Testis (tissue), 3 donors: Measurements from ENCODE around the gene NME9. TPM values are rescaled to one million over a fixed set of nuclear protein-coding genes. Genes with fewer than 3 reads are reported as not detected.

Experiments
- DNase-seq: peaks from one replicate; pipeline ENCODE4 v3.0.0-alpha.2; 2019
- H3K27ac ChIP-seq, 2 donors: fragments of 200-600 bp; sonication (generic); one replicate each; pipeline ENCODE4 v1.5.1; 2019
- H3K27me3 ChIP-seq: fragments of 200-600 bp; sonication (generic); one replicate; pipeline ENCODE4 v1.5.1; 2019
- H3K36me3 ChIP-seq: fragments of 200-600 bp; sonication (generic); one replicate; pipeline ENCODE4 v1.5.1; 2017; ENCODE audit warnings: low read depth; ENCODE audit errors: missing control alignments
- H3K4me1 ChIP-seq: fragments of 200-600 bp; sonication (generic); one replicate; pipeline ENCODE4 v1.5.1; 2019
- H3K4me3 ChIP-seq, 2 donors: fragments of 200-600 bp; sonication (generic); one replicate each; pipeline ENCODE4 v1.5.1; 2017 to 2019
- H3K9me3 ChIP-seq: fragments of 200-600 bp; sonication (generic); one replicate; pipeline ENCODE4 v1.5.1; 2017
- CTCF ChIP-seq, 3 experiments: fragments of 450-650 bp in 2 of 3; fragments of 200-600 bp in 1 of 3; sonication (generic) in 1 of 3; IDR thresholded peaks; one replicate each; pipeline ENCODE4 v1.5.1; 2016 to 2019; ENCODE audit warnings: antibody characterized with exemption in 3 of 3, mild to moderate bottlenecking in 2 of 3, moderate library complexity in 1 of 3
- POLR2A ChIP-seq: fragments of 450-650 bp; IDR thresholded peaks from one replicate; pipeline ENCODE4 v1.6.1; 2017; ENCODE audit warnings: antibody characterized with exemption, mild to moderate bottlenecking, moderate library complexity
- WGBS, 2 donors: methylation state at CpG; one replicate each; pipeline ENCODE4 v1.1.5; 2018; 5-methylcytosine and 5-hydroxymethylcytosine counted together
- intact Hi-C: fragments of 100-400 bp; cut with DNase I; formaldehyde crosslinking; loops from one replicate; pipeline ENCODE4 v1.15.1; 2023; ENCODE audit warnings: low total_unique reads
- polyA plus RNA-seq: library from polyadenylated mRNA; stranded (reverse); fragments of 350-450 nt; fragmentation: Illumina TruSeq; extraction: RNeasy Lipid Tissue Mini Kit (QIAGEN cat#74804); gene quantifications from one replicate; pipeline ENCODE4 v1.2.3, GENCODE V29; 2014; ENCODE audit warnings: low read depth, low replicate concordance; ENCODE audit not compliant: insufficient read depth
- total RNA-seq, 2 donors: library from RNA; depleted of rRNA; stranded (reverse); fragments of >200 nt; gene quantifications; one replicate each; pipeline ENCODE4 v1.2.3, GENCODE V29; 2016

The NME9 gene
- total and polyA plus RNA-seq, 3 donors from 2014 or later: 3.2 to 11.5 (median 8.0) TPM

GRCh38 chr3:138371070-138371965 is 41.7 kb upstream of the NME9 start:
- Histone ChIP-seq H3K27me3 (no peaks in the 10 kb centered on the region), H3K4me1 (peaks cover 34% of the 10 kb centered on the region), H3K27ac (no peak overlapping the region), H3K36me3 (no peaks in the 10 kb centered on the region), H3K4me3 (no peak overlapping the region), H3K9me3 (no peaks in the 10 kb centered on the region)
- 80 to 88% methylated on average over 9 of the region's 9 CpGs for WGBS, 2 donors
- intact Hi-C loops: no loop called here
- TF ChIP-seq CTCF (IDR thresholded peaks at IDR 0.05) (no peak), POLR2A (no peak)
- DNase-seq: no peak

- Histone ChIP-seq H3K27me3 (no peaks in the 10 kb centered on the region), H3K4me1 (peaks cover 30% of the 10 kb centered on the region), H3K4me3 (no peak overlapping the region), H3K36me3 (no peaks in the 10 kb centered on the region), H3K27ac (no peak overlapping the region), H3K9me3 (no peaks in the 10 kb centered on the region)
- intact Hi-C loops: no loop called here
- DNase-seq: no peak
- WGBS, 2 donors: 78 to 93% methylated on average over 8 of the region's 8 CpGs
- TF ChIP-seq POLR2A: no peak
- no peak for TF ChIP-seq CTCF (IDR thresholded peaks at IDR 0.05)
These were observed 40.7 kb upstream of the NME9 start for GRCh38 chr3:138370321-138370720.

- DNase-seq: no peak
- Histone ChIP-seq H3K27me3 (no peaks in the 10 kb centered on the region), H3K4me3 (no peak overlapping the region), H3K4me1 (peaks cover 22% of the 10 kb centered on the region), H3K27ac (peak overlapping the region in 1 of 2 donors; percentile 39), H3K9me3 (no peaks in the 10 kb centered on the region), H3K36me3 (no peaks in the 10 kb centered on the region)
- TF ChIP-seq POLR2A (no peak), CTCF (IDR thresholded peaks at IDR 0.05) (no peak)
- intact Hi-C loops: no loop called here
- 67 to 69% methylated on average over 7 to 8 of the region's 8 CpGs for WGBS, 2 donors
These were observed 39.7 kb upstream of the NME9 start for GRCh38 chr3:138369151-138369900.

- Histone ChIP-seq H3K27ac (no peak overlapping the region), H3K4me1 (peaks cover 22% of the 10 kb centered on the region), H3K27me3 (no peaks in the 10 kb centered on the region), H3K4me3 (no peak overlapping the region), H3K9me3 (no peaks in the 10 kb centered on the region), H3K36me3 (no peaks in the 10 kb centered on the region)
- WGBS, 2 donors: 38 to 40% methylated on average over 5 of the region's 5 CpGs
- intact Hi-C loops: no loop called here
- DNase-seq: peak; percentile 59
- TF ChIP-seq CTCF (IDR thresholded peaks at IDR 0.05): no peak
- no peak for TF ChIP-seq POLR2A
These were observed 38.3 kb upstream of the NME9 start for GRCh38 chr3:138367911-138368310.
